UCSD-AML1 (cell line): Measurements from ENCODE around the gene DSE.
A peak's percentile ranks its signal among the peaks of the same experiment; 100 is the strongest.

Source experiments
- DNase-seq: peaks from one replicate; lab custom pipeline; 2025; ENCODE audit not compliant: unreplicated experiment; lab: John Stamatoyannopoulos, UW

Gene DSE

GRCh38 chr6:116444575-116444974, 73.8 kb downstream of the DSE start:
- no peak for DNase-seq

- DNase-seq = no peak
These were observed 74.4 kb downstream of the DSE start for GRCh38 chr6:116445102-116445501.

GRCh38 chr6:116446399-116446798, 75.7 kb downstream of the DSE start:
- DNase-seq = no peak

- DNase-seq = no peak
These were observed 76.3 kb downstream of the DSE start for GRCh38 chr6:116447052-116447451.

- no peak for DNase-seq
These were observed 76.8 kb downstream of the DSE start for GRCh38 chr6:116447496-116448011.

GRCh38 chr6:116449565-116449964, 78.8 kb downstream of the DSE start:
- DNase-seq = no peak

GRCh38 chr6:116450185-116450710, 79.5 kb downstream of the DSE start:
- no peak for DNase-seq

- DNase-seq = peak; percentile 58
These were observed 80.3 kb downstream of the DSE start for GRCh38 chr6:116450769-116451740.

GRCh38 chr6:116451916-116452315, 81.2 kb downstream of the DSE start:
- DNase-seq = no peak

- no peak for DNase-seq
These were observed 81.8 kb downstream of the DSE start for GRCh38 chr6:116452531-116452930.

GRCh38 chr6:116456106-116456505, 85.4 kb downstream of the DSE start:
- no peak for DNase-seq

GRCh38 chr6:116456927-116457326, 86.2 kb downstream of the DSE start:
- no peak for DNase-seq

- DNase-seq = no peak
These were observed 87.5 kb downstream of the DSE start for GRCh38 chr6:116458264-116458663.

GRCh38 chr6:116459927-116460326, 89.2 kb downstream of the DSE start:
- DNase-seq = no peak

GRCh38 chr6:116461331-116461931, 90.7 kb downstream of the DSE start, which contains the start of gene CALHM6:
CALHM6 (plus strand) TSS chr6:116461375; CDS start chr6:116461930, 555 bp downstream.
- no peak for DNase-seq

- DNase-seq = no peak
These were observed 91.5 kb downstream of the DSE start for GRCh38 chr6:116461932-116462885.

- no peak for DNase-seq
These were observed 92.6 kb downstream of the DSE start for GRCh38 chr6:116463301-116463700.

- peak; percentile 66 for DNase-seq
These were observed 94.5 kb downstream of the DSE start for GRCh38 chr6:116465246-116465645.

- DNase-seq = no peak
These were observed 96.3 kb downstream of the DSE start for GRCh38 chr6:116467096-116467495.

- no peak for DNase-seq
These were observed 96.8 kb downstream of the DSE start for GRCh38 chr6:116467514-116467913.

GRCh38 chr6:116468293-116468692, 97.5 kb downstream of the DSE start:
- DNase-seq = no peak
